Adipocyte (in vitro differentiated cells): ENCODE data around the gene OAS3.

Experiments
- DNase-seq: peaks from one replicate; pipeline ENCODE4 v3.0.0-alpha.2; 2015; ENCODE audit warnings: low read depth
- H3K27me3 ChIP-seq: replicated peaks from 2 replicates; pipeline ENCODE4 v1.7.0; 2013; ENCODE audit warnings: mild to moderate bottlenecking, low read length, moderate library complexity; ENCODE audit not compliant: control insufficient read depth, insufficient read depth
- H3K36me3 ChIP-seq: 2 replicates; pipeline ENCODE4 v1.7.0; 2013; ENCODE audit warnings: low read length, mild to moderate bottlenecking, moderate library complexity; ENCODE audit not compliant: control insufficient read depth, insufficient read depth, severe bottlenecking
- H3K4me1 ChIP-seq: 2 replicates; pipeline ENCODE4 v1.7.0; 2013; ENCODE audit warnings: mild to moderate bottlenecking, low read length, moderate library complexity; ENCODE audit not compliant: control insufficient read depth, insufficient read depth
- H3K4me3 ChIP-seq: 2 replicates; pipeline ENCODE4 v1.7.0; 2013; ENCODE audit warnings: mild to moderate bottlenecking, low read length, moderate library complexity
- H3K9ac ChIP-seq: 2 replicates; pipeline ENCODE4 v1.7.0; 2013; ENCODE audit warnings: mild to moderate bottlenecking, low read length, moderate library complexity
- H3K9me3 ChIP-seq: 2 replicates; pipeline ENCODE4 v1.7.0; 2013; ENCODE audit warnings: mild to moderate bottlenecking, low read length, moderate library complexity; ENCODE audit not compliant: control insufficient read depth

OAS3 gene, protein sequence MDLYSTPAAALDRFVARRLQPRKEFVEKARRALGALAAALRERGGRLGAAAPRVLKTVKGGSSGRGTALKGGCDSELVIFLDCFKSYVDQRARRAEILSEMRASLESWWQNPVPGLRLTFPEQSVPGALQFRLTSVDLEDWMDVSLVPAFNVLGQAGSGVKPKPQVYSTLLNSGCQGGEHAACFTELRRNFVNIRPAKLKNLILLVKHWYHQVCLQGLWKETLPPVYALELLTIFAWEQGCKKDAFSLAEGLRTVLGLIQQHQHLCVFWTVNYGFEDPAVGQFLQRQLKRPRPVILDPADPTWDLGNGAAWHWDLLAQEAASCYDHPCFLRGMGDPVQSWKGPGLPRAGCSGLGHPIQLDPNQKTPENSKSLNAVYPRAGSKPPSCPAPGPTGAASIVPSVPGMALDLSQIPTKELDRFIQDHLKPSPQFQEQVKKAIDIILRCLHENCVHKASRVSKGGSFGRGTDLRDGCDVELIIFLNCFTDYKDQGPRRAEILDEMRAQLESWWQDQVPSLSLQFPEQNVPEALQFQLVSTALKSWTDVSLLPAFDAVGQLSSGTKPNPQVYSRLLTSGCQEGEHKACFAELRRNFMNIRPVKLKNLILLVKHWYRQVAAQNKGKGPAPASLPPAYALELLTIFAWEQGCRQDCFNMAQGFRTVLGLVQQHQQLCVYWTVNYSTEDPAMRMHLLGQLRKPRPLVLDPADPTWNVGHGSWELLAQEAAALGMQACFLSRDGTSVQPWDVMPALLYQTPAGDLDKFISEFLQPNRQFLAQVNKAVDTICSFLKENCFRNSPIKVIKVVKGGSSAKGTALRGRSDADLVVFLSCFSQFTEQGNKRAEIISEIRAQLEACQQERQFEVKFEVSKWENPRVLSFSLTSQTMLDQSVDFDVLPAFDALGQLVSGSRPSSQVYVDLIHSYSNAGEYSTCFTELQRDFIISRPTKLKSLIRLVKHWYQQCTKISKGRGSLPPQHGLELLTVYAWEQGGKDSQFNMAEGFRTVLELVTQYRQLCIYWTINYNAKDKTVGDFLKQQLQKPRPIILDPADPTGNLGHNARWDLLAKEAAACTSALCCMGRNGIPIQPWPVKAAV

GRCh38 chr12:112937741-112938719 lies at the start of gene OAS3:
Gene OAS3, plus strand, starts transcription at chr12:112938474. Its CDS starts 57 bp downstream, at chr12:112938531.
- peak; percentile 75 for DNase-seq
- H3K4me3 ChIP-seq: peak within 1 kb of the TSS; percentile 86
- H3K9me3 ChIP-seq: no peaks in the 10 kb centered on the region
- H3K36me3 ChIP-seq: no peaks in the 10 kb centered on the region
- no peaks in the 10 kb centered on the region for H3K27me3 ChIP-seq
- peak within 1 kb of the TSS; percentile 86 for H3K9ac ChIP-seq
- peaks cover 12% of the 10 kb centered on the region for H3K4me1 ChIP-seq

DNA sequence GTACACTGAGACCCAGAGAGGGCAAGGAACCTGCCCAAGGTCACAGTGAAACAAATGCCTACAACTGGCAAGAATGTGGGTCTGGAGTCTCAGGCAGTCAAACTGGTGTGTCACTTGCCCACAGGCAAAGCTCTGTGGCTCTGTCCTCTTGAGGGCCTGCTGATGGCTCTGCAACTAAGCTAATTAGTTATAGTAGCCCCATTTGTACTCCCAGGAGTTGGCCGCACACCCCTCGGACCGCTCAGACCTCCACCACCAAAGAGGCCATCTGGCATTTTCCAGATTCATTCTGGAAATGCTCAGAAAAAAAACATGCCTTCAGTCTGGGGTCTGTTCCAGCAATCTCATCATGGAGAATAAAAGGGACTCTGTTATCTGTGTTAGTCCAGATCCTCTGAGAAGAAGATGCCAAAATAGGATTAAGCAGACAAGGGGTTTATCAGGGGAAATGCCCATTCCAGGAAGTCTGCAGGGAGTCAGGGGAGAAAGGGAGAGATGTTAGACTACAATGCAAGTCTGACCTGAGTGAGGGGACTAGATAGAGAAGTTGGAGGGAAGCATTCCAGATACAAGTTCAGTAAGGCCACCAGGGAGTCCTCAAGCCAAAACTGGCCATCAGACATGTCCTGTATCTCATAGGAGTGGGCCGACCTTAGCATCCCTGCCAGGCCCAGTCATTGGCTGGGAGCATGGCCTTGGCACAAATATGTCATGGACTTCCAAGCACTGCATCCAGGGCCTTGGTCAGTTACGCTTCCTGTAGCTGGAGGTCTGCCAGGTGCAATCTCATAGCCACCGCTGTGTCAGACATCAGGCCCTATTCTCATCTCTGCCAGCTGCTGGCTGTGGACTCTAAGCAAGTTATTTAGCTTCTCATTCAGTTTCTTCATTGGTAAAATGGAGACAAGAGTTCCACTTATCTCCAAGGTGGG lies 46.9 kb upstream of the OAS3 start:
- no peaks in the 10 kb centered on the region for H3K36me3 ChIP-seq
- H3K9me3 ChIP-seq: peaks cover 6% of the 10 kb centered on the region
- no peaks in the 10 kb centered on the region for H3K4me1 ChIP-seq
- no peak for DNase-seq
- H3K27me3 ChIP-seq: peaks cover 46% of the 10 kb centered on the region
- H3K9ac ChIP-seq: no peak overlapping the region
- no peak overlapping the region for H3K4me3 ChIP-seq

GRCh38 chr12:112892856-112893255 lies 45.4 kb upstream of the OAS3 start:
- DNase-seq: no peak
- Histone ChIP-seq H3K9ac (no peak overlapping the region), H3K27me3 (peaks cover 52% of the 10 kb centered on the region), H3K9me3 (no peaks in the 10 kb centered on the region), H3K4me1 (no peaks in the 10 kb centered on the region), H3K36me3 (no peaks in the 10 kb centered on the region), H3K4me3 (no peak overlapping the region)

- DNase-seq: no peak
- peaks cover 56% of the 10 kb centered on the region for H3K27me3 ChIP-seq
- no peaks in the 10 kb centered on the region for H3K36me3 ChIP-seq
- no peak overlapping the region for H3K9ac ChIP-seq
- H3K4me1 ChIP-seq: no peaks in the 10 kb centered on the region
- no peaks in the 10 kb centered on the region for H3K9me3 ChIP-seq
- no peak overlapping the region for H3K4me3 ChIP-seq
These were observed 44.1 kb upstream of the OAS3 start for GRCh38 chr12:112894128-112894527.

DNA sequence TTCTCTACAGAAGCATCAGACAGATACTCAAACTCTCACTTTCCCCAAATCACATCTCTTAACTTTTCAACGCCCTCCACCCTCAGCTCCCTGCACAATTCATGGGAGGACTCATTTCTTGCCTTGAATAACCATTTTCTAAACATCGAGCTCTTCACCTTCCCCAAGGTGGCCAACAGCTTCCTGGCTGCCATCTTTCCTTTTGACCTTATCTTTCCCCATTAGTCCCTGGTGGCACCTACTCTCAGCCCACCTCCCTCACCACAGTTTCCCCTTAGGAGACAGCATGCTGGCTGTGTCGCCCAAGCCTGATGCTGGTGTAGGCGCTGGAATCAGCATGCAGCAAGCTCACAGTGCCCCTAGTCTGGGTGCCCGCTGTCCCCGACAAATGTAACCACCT lies 39.9 kb upstream of the OAS3 start:
- no peak for DNase-seq
- H3K4me1 ChIP-seq: peaks cover 13% of the 10 kb centered on the region
- peaks cover 34% of the 10 kb centered on the region for H3K27me3 ChIP-seq
- no peak overlapping the region for H3K4me3 ChIP-seq
- H3K36me3 ChIP-seq: no peaks in the 10 kb centered on the region
- H3K9me3 ChIP-seq: no peaks in the 10 kb centered on the region
- H3K9ac ChIP-seq: no peak overlapping the region

- peaks cover 33% of the 10 kb centered on the region for H3K27me3 ChIP-seq
- no peak overlapping the region for H3K4me3 ChIP-seq
- H3K4me1 ChIP-seq: peaks cover 31% of the 10 kb centered on the region
- H3K9me3 ChIP-seq: no peaks in the 10 kb centered on the region
- H3K9ac ChIP-seq: no peak overlapping the region
- H3K36me3 ChIP-seq: no peaks in the 10 kb centered on the region
- DNase-seq: peak; percentile 46
These were observed 37.8 kb upstream of the OAS3 start for GRCh38 chr12:112900298-112901145.

DNA sequence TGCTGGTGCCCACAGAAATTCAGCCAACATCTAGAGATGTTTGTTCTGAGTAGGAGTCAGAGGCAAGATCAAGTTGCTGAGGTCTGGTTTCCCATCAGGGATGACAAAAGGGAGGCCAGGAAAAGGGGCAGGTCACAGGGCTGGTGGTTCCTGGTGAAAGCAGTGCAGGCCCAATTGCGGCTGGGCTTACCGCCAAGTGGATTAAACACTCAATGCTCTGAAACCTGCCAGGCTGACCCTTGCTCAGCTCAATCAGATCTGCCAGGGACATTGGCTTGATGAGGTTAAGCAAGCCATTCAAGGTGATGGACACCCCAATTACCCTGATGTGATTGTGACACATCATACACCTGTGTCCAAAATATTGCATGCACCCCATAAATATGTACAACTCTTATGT lies 37.0 kb upstream of the OAS3 start:
- H3K4me3 ChIP-seq: no peak overlapping the region
- DNase-seq: no peak
- no peaks in the 10 kb centered on the region for H3K9me3 ChIP-seq
- peaks cover 39% of the 10 kb centered on the region for H3K4me1 ChIP-seq
- peaks cover 26% of the 10 kb centered on the region for H3K27me3 ChIP-seq
- H3K9ac ChIP-seq: no peak overlapping the region
- H3K36me3 ChIP-seq: no peaks in the 10 kb centered on the region

DNA sequence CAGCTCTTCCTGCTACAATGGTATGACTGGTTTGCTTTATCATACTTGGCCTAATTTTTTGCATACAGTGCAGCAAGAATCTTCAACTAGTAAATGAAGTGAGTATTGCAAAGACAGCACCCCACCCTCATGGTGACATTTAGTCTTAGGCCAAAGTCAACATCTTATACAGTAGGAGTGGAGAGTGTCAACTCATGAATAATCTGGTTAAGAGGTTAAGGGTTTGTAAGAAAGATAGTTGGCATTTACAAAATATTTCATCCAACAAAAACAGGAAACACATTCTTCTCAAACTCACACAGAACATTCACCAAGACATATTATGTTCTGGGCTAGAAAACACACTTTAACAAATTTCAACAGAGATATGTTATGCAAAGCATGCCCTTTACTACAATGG lies 33.7 kb upstream of the OAS3 start:
- Histone ChIP-seq H3K9ac (no peak overlapping the region), H3K27me3 (no peaks in the 10 kb centered on the region), H3K4me3 (no peak overlapping the region), H3K9me3 (no peaks in the 10 kb centered on the region), H3K4me1 (peaks cover 56% of the 10 kb centered on the region), H3K36me3 (no peaks in the 10 kb centered on the region)
- peak; percentile 55 for DNase-seq

DNA sequence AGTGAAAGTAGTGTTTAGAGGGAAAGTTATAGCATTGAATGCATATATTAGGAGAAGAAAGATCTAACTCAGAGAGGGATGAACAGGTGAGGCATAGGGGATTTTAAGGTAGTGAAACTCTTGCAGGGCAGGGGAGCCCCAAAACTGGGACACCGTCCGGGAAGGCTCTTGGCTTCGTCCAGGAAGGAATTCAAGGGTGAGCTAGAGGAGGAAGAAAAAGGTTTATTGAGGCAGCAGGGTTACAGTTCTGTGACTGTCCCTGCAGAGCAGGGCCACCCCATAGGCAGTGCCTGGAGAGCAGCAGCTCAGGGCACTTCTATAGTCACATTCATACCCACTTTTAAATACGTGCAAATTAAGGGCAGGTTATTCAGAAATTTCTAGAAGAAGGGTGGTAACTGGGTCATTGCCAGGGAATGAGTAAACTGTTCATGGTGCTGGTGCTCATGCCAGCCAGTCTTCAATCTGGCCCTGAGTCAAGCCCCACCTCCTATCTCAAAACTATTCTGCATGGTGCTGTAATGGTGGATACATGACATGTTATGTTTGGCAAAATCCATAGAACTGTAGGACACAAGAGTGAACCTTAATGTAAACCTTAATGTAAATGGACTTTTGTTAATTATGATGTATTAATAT lies 32.7 kb upstream of the OAS3 start:
- H3K9ac ChIP-seq: peak overlapping the region; percentile 81
- H3K27me3 ChIP-seq: no peaks in the 10 kb centered on the region
- no peak for DNase-seq
- H3K4me1 ChIP-seq: peaks cover 56% of the 10 kb centered on the region
- H3K9me3 ChIP-seq: no peaks in the 10 kb centered on the region
- peaks cover 2% of the 10 kb centered on the region for H3K36me3 ChIP-seq
- no peak overlapping the region for H3K4me3 ChIP-seq
